SK-N-SH treated with all-trans-retinoic acid at 6 μM for 48 hours (cell line): ENCODE data around the gene C6orf163.
"Not testable (repeated sequence)": the region's sequence is repeated elsewhere in the genome, so short reads cannot be mapped to it uniquely, and the experiment has no call there.

ENCODE experiments used
- ATAC-seq: fragments of 200-7000 bp; cut with Tn5 transposase; 3 replicates; pipeline ENCODE4 v1.9.1; 2020; ENCODE audit warnings: mild to moderate bottlenecking, moderate library complexity
- ARNTL ChIP-seq: fragments of 450-650 bp; formaldehyde crosslinking; IDR thresholded peaks from 2 replicates; pipeline ENCODE4 v1.5.0; 2020; ENCODE audit warnings: low read depth, mild to moderate bottlenecking, moderate library complexity, borderline replicate concordance
- BACH2 ChIP-seq: fragments of 250-450 bp; sonication (Bioruptor Pico); IDR thresholded peaks from 2 replicates; pipeline ENCODE4 v1.9.0; 2021; ENCODE audit warnings: mild to moderate bottlenecking, borderline replicate concordance
- CREB5 ChIP-seq: fragments of 250-450 bp; sonication (Bioruptor Pico); IDR thresholded peaks from 2 replicates; pipeline ENCODE4 v1.5.1; 2020; ENCODE audit warnings: low read depth, mild to moderate bottlenecking, moderate library complexity
- CSDC2 ChIP-seq: fragments of 250-450 bp; sonication (Bioruptor Pico); IDR thresholded peaks from 2 replicates; pipeline ENCODE4 v1.5.0; 2020; ENCODE audit warnings: mild to moderate bottlenecking, moderate library complexity
- CSRNP3 ChIP-seq: fragments of 250-450 bp; sonication (Bioruptor Pico); IDR thresholded peaks from 2 replicates; pipeline ENCODE4 v1.5.1; 2021; ENCODE audit warnings: mild to moderate bottlenecking, moderate library complexity
- GLIS3 ChIP-seq: fragments of 250-450 bp; sonication (Bioruptor Pico); IDR thresholded peaks from 2 replicates; pipeline ENCODE4 v1.5.0; 2020; ENCODE audit warnings: mild to moderate bottlenecking, moderate library complexity
- ISL1 ChIP-seq: fragments of 250-450 bp; sonication (Bioruptor Pico); IDR thresholded peaks from 2 replicates; pipeline ENCODE4 v2.1.2; 2022; ENCODE audit warnings: mild to moderate bottlenecking, moderate library complexity
- OSR1 ChIP-seq: fragments of 250-450 bp; sonication (Bioruptor Pico); IDR thresholded peaks from 2 replicates; pipeline ENCODE4 v1.8.0; 2022; ENCODE audit warnings: moderate library complexity, mild to moderate bottlenecking, inconsistent platforms
- PATZ1 ChIP-seq: fragments of 250-450 bp; sonication (Bioruptor Pico); IDR thresholded peaks from 2 replicates; pipeline ENCODE4 v1.8.0; 2020; ENCODE audit warnings: mild to moderate bottlenecking, moderate library complexity, borderline replicate concordance
- POU6F1 ChIP-seq: fragments of 250-450 bp; sonication (Bioruptor Pico); IDR thresholded peaks from 2 replicates; pipeline ENCODE4 v1.8.0; 2021; ENCODE audit warnings: low read depth, mild to moderate bottlenecking, moderate library complexity, borderline replicate concordance
- PPARA ChIP-seq: fragments of 250-450 bp; sonication (Bioruptor Pico); IDR thresholded peaks from 2 replicates; pipeline ENCODE4 v1.5.0; 2020; ENCODE audit warnings: mild to moderate bottlenecking, borderline replicate concordance
- RARB ChIP-seq: fragments of 250-450 bp; sonication (Bioruptor Pico); IDR thresholded peaks from 2 replicates; pipeline ENCODE4 v1.8.0; 2021; ENCODE audit warnings: mild to moderate bottlenecking, moderate library complexity
- SNAI2 ChIP-seq: fragments of 250-450 bp; sonication (Bioruptor Pico); IDR thresholded peaks from 2 replicates; pipeline ENCODE4 v1.5.0; 2020; ENCODE audit warnings: mild to moderate bottlenecking, moderate library complexity
- TCF4 ChIP-seq: fragments of 250-450 bp; sonication (Bioruptor Pico); IDR thresholded peaks from 2 replicates; pipeline ENCODE4 v1.8.0; 2021; ENCODE audit warnings: mild to moderate bottlenecking, moderate library complexity, borderline replicate concordance
- TOX ChIP-seq: fragments of 250-450 bp; sonication (Bioruptor Pico); IDR thresholded peaks from 2 replicates; pipeline ENCODE4 v1.8.0; 2021; ENCODE audit warnings: mild to moderate bottlenecking, moderate library complexity, borderline replicate concordance
- TSHZ2 ChIP-seq: fragments of 250-450 bp; sonication (Bioruptor Pico); IDR thresholded peaks from 2 replicates; pipeline ENCODE4 v1.5.0; 2020; ENCODE audit warnings: mild to moderate bottlenecking, moderate library complexity
- ZC3H10 ChIP-seq: fragments of 250-450 bp; sonication (Bioruptor Pico); IDR thresholded peaks from 2 replicates; pipeline ENCODE4 v1.5.1; 2021; ENCODE audit warnings: mild to moderate bottlenecking, moderate library complexity
- ZFP3 ChIP-seq: fragments of 250-450 bp; sonication (Bioruptor Pico); IDR thresholded peaks from 2 replicates; pipeline ENCODE4 v1.5.0; 2020; ENCODE audit warnings: mild to moderate bottlenecking, moderate library complexity
- ZFP30 ChIP-seq: fragments of 450-650 bp; formaldehyde crosslinking; IDR thresholded peaks from 2 replicates; pipeline ENCODE4 v1.5.0; 2022; ENCODE audit warnings: mild to moderate bottlenecking, moderate library complexity
- ZNF70 ChIP-seq: fragments of 450-650 bp; formaldehyde crosslinking; IDR thresholded peaks from 2 replicates; pipeline ENCODE4 v1.5.0; 2020; ENCODE audit warnings: mild to moderate bottlenecking, moderate library complexity

The C6orf163 gene

GRCh38 chr6:87344731-87345130 is at the start of gene C6orf163:
Gene C6orf163 (plus strand): TSS chr6:87344813. CDS start chr6:87345100, 287 bp downstream.
- no peak for TF ChIP-seq TCF4 (CRISPR knock-in tag)
- no peak for TF ChIP-seq ISL1
- no peak for TF ChIP-seq SNAI2
- TF ChIP-seq TOX (CRISPR knock-in tag): no peak
- TF ChIP-seq RARB (CRISPR knock-in tag): no peak
- TF ChIP-seq ARNTL (CRISPR knock-in tag): no peak
- TF ChIP-seq GLIS3 (CRISPR knock-in tag): no peak
- ATAC-seq: no peak

GRCh38 chr6:87297119-87297518 is 47.5 kb upstream of the C6orf163 start:
- ATAC-seq: no peak
- TF ChIP-seq ZFP30: no peak
- TF ChIP-seq PPARA: no peak
- TF ChIP-seq ZFP3: no peak
- TF ChIP-seq RARB (CRISPR knock-in tag): no peak
- no peak for TF ChIP-seq ZC3H10

GRCh38 chr6:87301277-87301676 is 43.3 kb upstream of the C6orf163 start:
- not testable (repeated sequence) for ATAC-seq

- TF ChIP-seq TSHZ2 (CRISPR knock-in tag) (no peak), ARNTL (CRISPR knock-in tag) (no peak), TCF4 (CRISPR knock-in tag) (no peak), BACH2 (CRISPR knock-in tag) (no peak), SNAI2 (no peak), OSR1 (no peak), ZFP3 (no peak), POU6F1 (CRISPR knock-in tag) (no peak), TOX (CRISPR knock-in tag) (no peak), ISL1 (no peak), GLIS3 (CRISPR knock-in tag) (no peak), PATZ1 (CRISPR knock-in tag) (no peak), CREB5 (CRISPR knock-in tag) (no peak), CSDC2 (CRISPR knock-in tag) (no peak), ZNF70 (CRISPR knock-in tag) (no peak), ZFP30 (no peak), CSRNP3 (no peak), ZC3H10 (no peak)
- TF ChIP-seq, all 23 proteins: peak for 0
- no peak for ATAC-seq
These were observed 35.6 kb upstream of the C6orf163 start for GRCh38 chr6:87308970-87309369.
